GM23338 (cell line): ENCODE measurements around the gene IKZF1. TPM values are rescaled to one million over a fixed set of nuclear protein-coding genes. Genes with fewer than 3 reads are reported as not detected.

Source experiments
- ATAC-seq: fragments of 200-7000 bp; cut with Tn5 transposase; 3 replicates; pipeline ENCODE4 v1.9.1; 2020
- DNase-seq: peaks from one replicate; pipeline ENCODE4 v3.0.0-alpha.2; 2015; ENCODE audit warnings: low spot score
- H2AFZ ChIP-seq: fragments of 200-600 bp; sonication (generic); 2 replicates; pipeline ENCODE4 v1.8.0; 2016; ENCODE audit warnings: antibody characterized with exemption, mild to moderate bottlenecking, moderate library complexity
- H3F3A ChIP-seq: fragments of 200-600 bp; sonication (generic); replicated peaks from 2 replicates; pipeline ENCODE4 v1.8.0; 2017; ENCODE audit warnings: antibody characterized with exemption, mixed run types, low read depth
- H3K27ac ChIP-seq: fragments of 200-600 bp; sonication (generic); 2 replicates; pipeline ENCODE4 v1.6.1; 2016; ENCODE audit warnings: low read depth
- H3K27me3 ChIP-seq: fragments of 200-600 bp; sonication (generic); 2 replicates; pipeline ENCODE4 v1.8.0; 2016; ENCODE audit warnings: mild to moderate bottlenecking, mixed run types, moderate library complexity; ENCODE audit not compliant: insufficient read depth
- H3K36me3 ChIP-seq: fragments of 200-600 bp; sonication (generic); 2 replicates; pipeline ENCODE4 v1.8.0; 2016; ENCODE audit warnings: mild to moderate bottlenecking; ENCODE audit not compliant: insufficient read depth
- H3K4me1 ChIP-seq: fragments of 200-600 bp; sonication (generic); 2 replicates; pipeline ENCODE4 v1.8.0; 2016; ENCODE audit warnings: mild to moderate bottlenecking, moderate library complexity; ENCODE audit not compliant: insufficient read depth
- H3K4me2 ChIP-seq: fragments of 200-600 bp; sonication (generic); 2 replicates; pipeline ENCODE4 v1.7.1; 2017; ENCODE audit warnings: mixed run types
- H3K4me3 ChIP-seq: fragments of 200-600 bp; sonication (generic); 2 replicates; pipeline ENCODE4 v1.6.1; 2016; ENCODE audit warnings: mixed run types
- H3K79me2 ChIP-seq: fragments of 200-600 bp; sonication (generic); replicated peaks from 2 replicates; pipeline ENCODE4 v1.8.0; 2017; ENCODE audit warnings: mild to moderate bottlenecking; ENCODE audit not compliant: insufficient read depth
- H3K9me2 ChIP-seq: fragments of 200-600 bp; sonication (generic); 2 replicates; pipeline ENCODE4 v1.8.0; 2017; ENCODE audit not compliant: insufficient read depth
- H4K20me1 ChIP-seq: fragments of 200-600 bp; sonication (generic); replicated peaks from 2 replicates; pipeline ENCODE4 v1.8.0; 2017; ENCODE audit warnings: mild to moderate bottlenecking; ENCODE audit not compliant: insufficient read depth
- H3K27ac Mint-ChIP-seq: 2 replicates; pipeline ENCODE4 v1.8.0; 2020; ENCODE audit warnings: inconsistent platforms, mild to moderate bottlenecking, moderate library complexity, mixed read lengths
- H3K27me3 Mint-ChIP-seq: 3 replicates; pipeline ENCODE4 v1.8.0; 2022; ENCODE audit warnings: low read depth, mild to moderate bottlenecking, moderate library complexity, mixed read lengths, inconsistent platforms; ENCODE audit not compliant: insufficient read depth, poor library complexity
- H3K36me3 Mint-ChIP-seq: 3 replicates; pipeline ENCODE4 v1.8.0; 2021; ENCODE audit warnings: low read depth, mild to moderate bottlenecking, inconsistent platforms, moderate library complexity, mixed read lengths
- H3K4me1 Mint-ChIP-seq: 3 replicates; pipeline ENCODE4 v1.8.0; 2020; ENCODE audit warnings: mild to moderate bottlenecking, inconsistent platforms, mixed read lengths
- H3K4me3 Mint-ChIP-seq: 3 replicates; pipeline ENCODE4 v1.8.0; 2021; ENCODE audit warnings: moderate library complexity, mild to moderate bottlenecking, inconsistent platforms, mixed read lengths
- H3K9me3 Mint-ChIP-seq: 3 replicates; pipeline ENCODE4 v1.8.0; 2020; ENCODE audit warnings: moderate library complexity, mild to moderate bottlenecking, inconsistent platforms, mixed read lengths
- CREB1 ChIP-seq: fragments of 250-450 bp; sonication (Bioruptor Pico); IDR thresholded peaks from 2 replicates; pipeline ENCODE4 v1.5.0; 2020; ENCODE audit warnings: low read depth, mild to moderate bottlenecking, moderate library complexity
- CTCF ChIP-seq, 2 experiments: fragments of 200-600 bp in 1 of 2; sonication (generic) in 1 of 2; conservative IDR thresholded peaks; 2 replicates each; pipeline versions ENCODE4 v1.5.1 to v1.6.1; 2016 to 2017; ENCODE audit warnings: antibody characterized with exemption in 2 of 2, low read depth in 2 of 2, mild to moderate bottlenecking in 2 of 2, moderate library complexity in 1 of 2
- ETS1 ChIP-seq: IDR thresholded peaks from 2 replicates; pipeline ENCODE4 v1.6.1; 2016; ENCODE audit warnings: antibody characterized with exemption
- EZH2 ChIP-seq: fragments of 200-600 bp; sonication (generic); IDR thresholded peaks from one replicate; pipeline ENCODE4 v1.8.0; 2017; ENCODE audit warnings: antibody characterized with exemption, mild to moderate bottlenecking, low read depth; ENCODE audit not compliant: unreplicated experiment
- EZH2phosphoT487 ChIP-seq: fragments of 200-600 bp; sonication (generic); IDR thresholded peaks from one replicate; pipeline ENCODE4 v1.8.1; 2018; ENCODE audit warnings: antibody characterized with exemption; ENCODE audit not compliant: unreplicated experiment
- JUNB ChIP-seq: IDR thresholded peaks from one replicate; pipeline ENCODE4 v1.6.1; 2016; ENCODE audit warnings: antibody characterized with exemption; ENCODE audit not compliant: unreplicated experiment
- NANOG ChIP-seq: IDR thresholded peaks from 2 replicates; pipeline ENCODE4 v1.6.1; 2016; ENCODE audit warnings: antibody characterized with exemption, borderline replicate concordance
- POLR2AphosphoS5 ChIP-seq: IDR thresholded peaks from 2 replicates; pipeline ENCODE4 v1.6.1; 2016; ENCODE audit warnings: antibody characterized with exemption, low read depth
- REST ChIP-seq: IDR thresholded peaks from one replicate; pipeline ENCODE4 v1.6.1; 2018; ENCODE audit warnings: antibody characterized with exemption; ENCODE audit not compliant: unreplicated experiment
- STAT1 ChIP-seq: IDR thresholded peaks from one replicate; pipeline ENCODE4 v1.6.1; 2016; ENCODE audit warnings: antibody characterized with exemption; ENCODE audit not compliant: unreplicated experiment
- ZNF114 ChIP-seq: fragments of 250-450 bp; sonication (Bioruptor Pico); IDR thresholded peaks from 2 replicates; pipeline ENCODE4 v1.5.0; 2020; ENCODE audit warnings: mild to moderate bottlenecking, moderate library complexity
- ZNF331 ChIP-seq: fragments of 250-450 bp; sonication (Bioruptor Pico); IDR thresholded peaks from 2 replicates; pipeline ENCODE4 v1.5.0; 2020; ENCODE audit warnings: low read depth, mild to moderate bottlenecking, moderate library complexity
- ZNF462 ChIP-seq: fragments of 250-450 bp; sonication (Bioruptor Pico); IDR thresholded peaks from 2 replicates; pipeline ENCODE4 v1.5.0; 2020; ENCODE audit warnings: mild to moderate bottlenecking, moderate library complexity
- polyA plus RNA-seq: library from polyadenylated mRNA; unstranded; fragments of >200 nt; fragmentation: Nextera tagmentation; extraction: Ambion mirVana; gene quantifications from 2 replicates; pipeline ENCODE4 v1.2.1, GENCODE V29; 2016
- total RNA-seq: library from RNA; depleted of rRNA; stranded (reverse); fragments of >200 nt; shearing (Covaris generic); gene quantifications from 2 replicates; pipeline ENCODE4 v1.2.3, GENCODE V29; 2014

Gene IKZF1
- total and polyA plus RNA-seq, 2 experiments from 2014 or later: 0.57 to 1.8 TPM

GRCh38 chr7:50272808-50273207 lies 31.7 kb upstream of the IKZF1 start:
- H3K4me1 Mint-ChIP-seq: no peaks in the 10 kb centered on the region
- no peaks in the 10 kb centered on the region for H4K20me1 ChIP-seq
- no peak overlapping the region for H3K27ac Mint-ChIP-seq
- no peak overlapping the region for H3K4me3 Mint-ChIP-seq
- no peak overlapping the region for H2AFZ ChIP-seq
- ATAC-seq (no peak), DNase-seq (no peak)
- peaks cover 5% of the 10 kb centered on the region for H3K27me3 Mint-ChIP-seq
- H3K4me1 ChIP-seq: no peaks in the 10 kb centered on the region
- H3K9me2 ChIP-seq: no peaks in the 10 kb centered on the region; the same call in 1 of the 2 replicates
- H3K79me2 ChIP-seq: no peaks in the 10 kb centered on the region
- H3K27me3 ChIP-seq: no peaks in the 10 kb centered on the region
- H3K4me3 ChIP-seq: no peak overlapping the region
- no peak overlapping the region for H3K27ac ChIP-seq
- H3K36me3 ChIP-seq: no peaks in the 10 kb centered on the region
- no peaks in the 10 kb centered on the region for H3K36me3 Mint-ChIP-seq
- no peak for TF ChIP-seq REST
- no peak for TF ChIP-seq ZNF331 (CRISPR knock-in tag)
- TF ChIP-seq ZNF462 (CRISPR knock-in tag): no peak
- TF ChIP-seq CREB1 (CRISPR knock-in tag): no peak
- no peak for TF ChIP-seq EZH2
- no peak for TF ChIP-seq CTCF (conservative IDR thresholded peaks at IDR 0.05; ENCODE audit: low read depth in 2 of 2)
- no peak for TF ChIP-seq ETS1
- no peak for TF ChIP-seq STAT1
- no peak for TF ChIP-seq POLR2AphosphoS5
- TF ChIP-seq ZNF114 (CRISPR knock-in tag): no peak
- TF ChIP-seq EZH2phosphoT487: no peak
- no peak for TF ChIP-seq JUNB
- TF ChIP-seq NANOG: no peak
- no peaks in the 10 kb centered on the region for H3F3A ChIP-seq
- peaks cover 4% of the 10 kb centered on the region; the same call in 1 of the 3 replicates for H3K9me3 Mint-ChIP-seq
- no peak overlapping the region for H3K4me2 ChIP-seq
